Femur (tissue), 1 donor: ENCODE results near the gene RSPRY1.
"Not testable (repeated sequence)": the region's sequence is repeated elsewhere in the genome, so short reads cannot be mapped to it uniquely, and the experiment has no call there.

Experiments
- DNase-seq: peaks from one replicate; pipeline ENCODE4 v3.0.0-alpha.2; 2017

The RSPRY1 gene

DNA sequence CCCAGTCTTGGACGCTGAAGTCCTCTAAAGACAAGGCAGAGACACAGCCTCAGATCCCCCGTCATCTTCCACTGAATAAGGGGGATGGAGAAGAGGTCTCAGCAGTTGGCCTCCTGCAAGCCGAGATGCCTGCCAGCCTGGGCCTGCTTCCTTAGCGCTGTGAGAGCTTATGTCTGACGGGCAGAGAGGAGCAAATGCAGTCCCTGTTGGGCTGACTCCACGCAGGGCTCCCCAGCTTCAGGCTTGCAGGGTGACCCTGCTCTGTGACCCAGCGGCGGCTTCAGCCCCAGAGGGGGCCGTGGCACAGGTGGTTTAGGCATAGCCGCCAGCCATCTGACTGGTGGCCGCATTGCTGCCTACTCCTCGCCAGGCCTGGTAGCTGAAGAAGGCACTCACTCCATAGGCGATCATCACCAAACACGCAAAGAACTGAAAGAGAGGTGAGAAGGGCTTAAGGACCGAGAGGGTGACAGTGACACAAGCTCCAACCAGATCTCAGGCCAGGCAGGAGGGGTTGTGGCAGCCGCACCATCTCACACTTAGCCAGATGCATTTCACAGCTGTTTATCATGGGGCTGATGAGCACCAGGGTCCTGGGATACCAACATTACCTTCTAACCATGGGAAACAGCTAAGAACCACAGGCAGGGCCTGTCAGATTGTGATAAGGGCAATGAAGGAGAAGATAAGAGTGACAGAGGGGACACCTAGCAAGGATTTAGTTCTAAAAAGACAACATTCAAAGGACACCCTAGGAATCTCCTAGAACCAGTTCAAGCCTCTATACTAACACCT is 70.7 kb downstream of the RSPRY1 start:
- DNase-seq = no peak

DNA sequence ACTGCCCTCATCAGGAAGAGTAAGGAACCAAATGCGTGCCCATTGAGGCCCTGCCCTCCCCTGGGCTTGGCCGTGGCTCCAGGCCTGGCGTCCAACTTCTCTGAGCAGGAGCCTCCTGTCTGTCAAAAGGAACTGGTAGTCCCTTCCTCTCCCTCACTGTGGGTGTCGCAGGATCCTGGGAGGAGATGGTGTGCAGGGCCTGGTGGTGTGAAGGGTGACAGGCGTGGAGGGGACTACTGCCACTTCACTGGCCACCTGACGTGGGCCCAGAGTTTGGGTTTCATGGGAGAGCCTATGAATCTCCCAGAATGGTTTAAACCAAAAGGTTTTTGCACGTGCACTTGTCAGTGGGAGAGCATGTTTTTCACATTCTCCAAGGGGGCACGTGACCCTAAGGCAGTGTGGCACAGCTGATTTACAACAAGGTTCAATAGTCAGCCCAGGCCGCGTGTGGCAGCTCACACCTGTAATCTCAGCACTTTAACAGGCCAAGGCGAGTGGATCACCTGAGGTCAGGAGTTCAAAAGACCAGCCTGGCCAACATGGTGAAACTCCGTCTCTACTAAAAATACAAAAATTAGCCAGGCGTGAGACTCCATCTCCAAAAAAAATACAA is 71.4 kb downstream of the RSPRY1 start:
- no peak for DNase-seq

DNA sequence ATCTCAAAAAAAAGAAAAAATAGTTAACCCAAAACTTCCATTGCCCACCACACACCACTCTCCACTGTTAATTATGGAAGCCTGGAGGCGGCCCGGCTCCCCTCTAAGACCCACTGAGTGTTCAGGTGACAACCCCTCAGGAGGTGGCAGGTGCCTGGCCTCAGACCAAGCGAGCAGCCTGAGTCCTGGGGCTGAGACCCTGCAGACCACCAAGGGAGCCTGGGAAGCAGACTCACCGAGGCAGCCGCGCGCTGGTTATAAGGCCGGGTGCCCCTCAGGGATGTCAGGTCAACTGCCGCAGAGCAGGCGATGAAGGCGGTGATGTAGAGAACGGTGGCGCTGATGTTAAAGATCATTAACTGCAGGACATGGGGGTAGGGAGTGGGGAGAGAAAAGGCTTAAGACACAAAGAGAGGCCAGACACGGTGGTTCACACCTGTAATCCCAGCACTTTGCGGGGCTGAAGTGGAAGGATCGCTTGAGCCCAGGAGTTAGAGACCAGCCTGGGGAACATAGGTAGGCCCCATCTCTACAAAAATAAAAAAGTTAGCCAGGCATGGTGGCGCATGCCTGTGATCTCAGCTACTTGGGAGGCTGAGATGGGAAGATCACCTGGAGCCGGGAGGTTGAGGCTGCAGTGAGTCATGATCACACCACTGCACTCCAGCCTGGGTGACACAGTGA is 72.2 kb downstream of the RSPRY1 start:
- DNase-seq = no peak

DNA sequence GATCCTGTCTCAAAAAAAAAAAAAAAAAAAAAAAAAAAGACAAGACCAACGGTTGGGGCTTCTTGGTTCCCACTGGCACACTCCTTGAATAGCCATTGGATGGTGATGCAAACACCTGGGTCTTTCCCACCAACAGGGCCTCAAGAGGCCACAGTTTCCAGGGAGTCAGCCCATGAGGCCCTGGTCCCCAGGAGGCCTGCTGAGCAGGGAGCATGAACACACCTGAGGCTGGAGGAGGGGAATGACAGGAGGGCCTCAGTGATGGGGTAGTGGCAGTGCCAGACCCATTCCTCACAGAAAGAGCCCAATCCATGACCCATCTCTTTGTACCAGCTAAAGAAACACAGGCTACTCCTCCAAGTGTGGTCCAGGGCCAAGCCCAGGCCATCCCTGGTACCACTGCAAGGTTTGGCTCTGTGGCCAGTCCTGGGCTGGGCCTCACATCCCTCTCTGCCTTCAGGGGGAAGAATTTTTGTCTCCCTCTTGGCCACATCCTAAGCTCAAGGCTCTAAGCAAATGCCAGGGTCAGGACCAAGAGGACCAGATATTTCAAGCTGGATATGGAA is 72.9 kb downstream of the RSPRY1 start:
- no peak for DNase-seq

DNA sequence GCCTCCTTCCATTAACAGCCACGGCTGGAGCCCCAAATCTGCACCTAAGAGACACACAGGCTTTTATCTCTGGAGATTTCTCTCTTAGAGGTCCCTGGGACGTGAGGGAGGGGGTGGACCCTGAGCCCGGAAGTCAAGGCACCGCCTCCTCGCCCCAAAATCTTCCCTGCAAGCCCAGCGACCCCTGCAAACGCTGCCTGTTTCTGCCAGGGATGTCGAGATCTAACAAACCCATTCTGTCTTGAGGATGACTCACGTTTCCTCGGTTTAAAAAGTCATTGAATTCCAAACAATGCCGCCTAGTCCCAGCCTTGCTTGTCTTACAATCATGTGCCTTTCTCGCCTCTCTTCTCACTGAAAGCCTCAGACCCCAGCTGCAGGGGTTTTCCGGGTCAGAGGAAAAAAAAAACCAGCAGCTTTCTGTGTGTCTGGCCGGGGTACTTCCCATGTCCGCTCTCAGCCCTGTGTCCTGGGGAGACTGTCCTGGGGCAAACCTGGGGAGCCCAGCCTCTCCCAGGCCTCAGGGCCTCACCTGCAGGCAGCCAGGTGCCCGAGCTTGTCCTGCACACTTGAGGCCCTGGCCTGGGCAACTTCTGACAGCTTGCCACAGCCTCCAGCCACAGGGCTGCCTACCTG is 74.3 kb downstream of the RSPRY1 start:
- no peak for DNase-seq

DNA sequence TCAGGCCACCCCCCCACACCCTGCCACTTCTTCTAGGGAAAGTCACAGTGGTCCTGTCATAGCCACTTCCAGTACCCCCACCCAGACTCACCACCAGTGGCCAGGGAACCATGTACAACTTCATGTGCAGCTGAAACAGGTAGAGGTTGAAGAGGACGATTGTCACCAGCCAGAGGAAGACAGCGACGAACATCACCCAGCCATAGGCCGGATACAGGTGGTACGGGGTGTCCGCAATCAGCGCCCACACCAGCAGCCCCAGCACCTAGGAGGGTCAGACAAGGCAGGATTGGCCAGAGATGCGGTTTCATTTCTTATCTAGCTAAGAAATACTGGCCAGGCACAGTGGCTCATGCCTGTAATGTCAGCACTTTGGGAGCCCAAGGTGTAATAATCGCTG is 75.7 kb downstream of the RSPRY1 start:
- DNase-seq = no peak

DNA sequence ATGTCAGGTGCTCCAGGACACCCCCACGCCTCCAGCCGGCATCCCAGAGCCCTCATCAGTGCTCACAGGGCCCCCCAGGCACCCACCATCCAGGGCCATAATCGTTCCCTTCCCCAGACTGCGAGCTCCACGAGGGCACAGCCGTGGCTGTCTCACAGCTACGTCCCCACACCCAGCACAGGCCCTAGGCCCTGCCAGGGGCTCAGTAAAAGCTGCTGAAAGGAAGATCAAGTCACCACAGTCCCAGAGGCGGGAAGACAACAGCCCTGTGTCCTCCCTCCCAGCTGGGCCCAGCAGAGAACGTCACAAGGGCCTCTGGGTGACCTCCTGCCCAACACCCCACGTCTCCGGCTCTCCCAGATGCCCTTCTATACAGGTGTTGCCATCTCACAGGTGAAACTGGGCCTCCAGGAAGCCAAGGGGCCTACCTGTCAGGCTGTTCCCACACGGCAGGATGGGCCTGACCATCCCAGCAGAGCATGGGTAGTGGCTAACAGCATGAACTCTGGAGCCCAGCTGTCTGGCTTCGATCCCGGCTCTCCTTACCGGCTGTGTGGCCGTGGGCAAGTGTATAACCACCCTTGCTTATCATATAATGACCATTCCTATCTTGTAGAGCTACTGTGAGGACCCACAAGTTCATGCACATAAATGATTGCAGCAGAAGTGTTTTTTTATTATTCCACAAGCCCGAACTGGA is 76.9 kb downstream of the RSPRY1 start:
- no peak for DNase-seq

DNA sequence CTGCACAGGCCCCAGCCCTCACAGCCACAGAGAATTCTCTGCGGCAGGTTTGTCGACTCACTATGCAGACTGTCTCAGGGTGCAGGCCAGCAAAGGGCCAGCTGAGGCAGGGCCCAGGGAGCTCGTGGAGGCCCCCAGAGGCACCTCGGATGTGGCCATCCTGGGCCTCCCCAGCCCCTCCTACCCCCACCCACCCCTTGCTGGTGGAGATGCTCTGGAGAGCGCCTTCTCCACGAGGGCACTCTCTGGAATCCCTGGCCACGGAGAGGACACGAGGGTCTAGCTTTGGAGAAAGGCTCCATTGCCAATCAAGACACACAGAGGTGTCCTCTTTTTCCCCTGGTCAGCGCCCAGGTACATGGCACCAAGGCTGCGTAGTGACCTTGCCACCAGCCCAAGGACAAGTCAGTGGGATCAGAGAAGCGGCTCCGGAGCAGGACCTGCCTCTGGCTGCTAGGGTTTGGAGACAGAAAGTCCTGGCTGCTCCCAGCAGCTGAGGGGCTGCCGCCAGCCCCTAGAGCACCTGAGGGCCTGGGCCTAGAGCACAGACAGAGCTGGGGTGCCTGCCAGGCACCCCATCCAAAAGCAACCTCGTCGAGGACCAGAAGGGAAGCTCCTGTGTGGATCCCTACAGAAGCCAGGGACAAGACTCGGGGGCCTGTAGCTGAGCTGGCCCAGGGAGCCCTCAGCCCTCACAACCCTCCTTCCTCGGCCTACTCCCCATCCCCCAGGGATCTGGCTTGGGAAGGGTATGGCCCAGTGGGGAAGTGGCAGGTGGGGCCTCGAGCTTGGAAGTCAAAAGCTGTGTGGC is 77.6 kb downstream of the RSPRY1 start:
- no peak for DNase-seq

DNA sequence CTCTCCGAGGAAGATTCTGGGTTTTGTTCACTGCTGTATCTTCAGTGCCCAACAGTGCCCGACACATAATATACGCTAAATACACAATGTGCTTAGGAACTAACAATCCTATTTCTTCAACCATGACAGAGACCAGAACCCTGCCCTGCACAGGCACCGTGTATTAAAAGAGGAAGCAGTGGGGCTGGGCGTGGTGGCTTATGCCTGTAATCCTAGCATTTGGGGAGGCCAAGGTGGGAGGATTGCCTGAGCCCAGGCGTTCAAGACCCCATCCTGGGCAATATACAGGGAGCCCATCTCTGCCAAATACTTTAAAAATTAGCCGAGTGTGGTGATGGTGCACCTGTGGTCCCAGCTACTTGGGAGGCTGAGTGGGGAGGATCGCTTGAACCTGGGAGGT is 78.3 kb downstream of the RSPRY1 start:
- no peak for DNase-seq

DNA sequence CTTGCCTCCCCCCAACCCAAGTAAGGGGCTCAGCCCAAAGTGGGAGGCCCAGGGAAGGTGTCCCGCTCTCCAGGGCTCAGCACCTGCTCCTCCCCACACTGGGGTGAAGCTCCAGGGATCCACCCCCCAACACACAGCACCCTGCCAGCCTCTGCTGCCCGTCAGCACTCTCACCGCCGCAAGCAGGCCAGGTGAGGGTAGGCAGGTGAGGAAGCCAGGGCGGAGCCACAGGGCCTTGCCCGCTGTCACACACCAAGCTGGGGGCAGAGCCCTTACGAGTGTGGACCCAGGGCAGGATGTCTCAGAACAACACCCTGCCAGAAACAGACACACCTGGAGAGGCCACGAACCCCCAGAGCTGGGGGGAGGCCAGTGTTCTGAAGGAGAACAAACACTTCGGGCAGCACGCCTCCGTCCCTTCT is 78.8 kb downstream of the RSPRY1 start:
- no peak for DNase-seq

DNA sequence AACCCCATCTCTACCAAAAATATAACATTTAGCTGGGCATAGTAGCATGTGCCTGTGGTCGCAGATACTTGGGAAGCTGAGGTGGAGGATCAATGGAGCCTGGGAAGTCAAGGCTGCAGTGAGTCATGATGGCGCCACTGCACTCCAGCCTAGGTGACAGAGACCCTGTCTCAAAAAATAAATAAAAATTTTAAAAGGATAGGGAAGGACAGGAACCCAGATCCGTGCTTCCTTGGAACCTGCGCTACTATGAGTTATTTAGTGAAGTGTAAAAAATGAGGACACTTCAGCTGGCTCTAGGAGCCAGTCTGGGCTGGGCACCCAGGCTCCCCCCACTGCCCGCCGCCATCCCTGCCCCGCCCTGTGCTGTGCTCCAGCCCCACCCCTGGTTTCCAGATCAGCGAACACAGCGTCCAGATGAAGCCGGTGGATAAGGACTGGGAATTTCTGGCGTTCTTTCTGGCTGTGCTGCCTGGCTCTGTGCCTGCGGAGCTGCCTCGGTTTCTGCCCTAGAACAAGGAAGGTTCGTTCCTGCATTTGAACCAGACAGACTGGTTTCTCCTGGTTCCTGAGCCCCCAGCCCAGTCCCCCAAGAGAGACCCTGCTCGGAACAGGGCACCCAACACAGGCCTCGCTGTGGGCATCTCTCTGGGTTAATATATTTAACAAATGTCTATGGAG is 79.9 kb downstream of the RSPRY1 start:
- DNase-seq = no peak

DNA sequence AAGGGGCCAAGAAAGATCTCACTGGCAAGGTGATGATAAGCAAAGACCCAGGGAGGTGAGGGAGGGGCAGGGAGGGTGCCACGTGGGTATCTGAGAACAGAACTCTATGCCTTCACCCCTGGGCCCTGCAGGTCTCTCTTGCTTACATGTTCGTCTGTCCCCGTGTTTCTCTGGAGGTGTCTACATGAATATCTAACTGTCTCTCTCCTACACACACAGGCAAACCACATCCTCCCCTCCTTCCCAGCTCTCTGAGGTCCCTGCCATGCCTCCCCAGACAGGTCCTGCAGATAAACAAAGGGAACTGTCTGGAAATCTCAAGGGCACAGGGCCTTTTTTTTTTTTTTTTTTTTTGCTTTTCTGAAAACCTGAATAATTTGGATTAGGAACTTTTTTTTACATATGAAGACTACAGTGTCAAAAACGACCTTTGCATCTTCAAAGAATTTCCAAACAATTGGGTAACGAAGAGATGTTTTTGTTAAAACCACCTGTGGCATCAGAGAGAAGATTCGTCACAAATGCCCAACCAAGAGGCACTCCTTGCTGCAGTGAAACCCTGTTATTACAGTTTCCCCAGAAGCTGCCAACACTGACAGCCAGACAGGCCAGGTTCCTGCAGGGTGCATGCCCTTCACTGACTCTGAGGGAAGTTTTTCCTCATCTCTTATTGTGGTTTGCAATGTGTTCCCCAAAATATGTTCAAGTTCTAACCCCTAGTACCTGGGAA is 80.6 kb downstream of the RSPRY1 start:
- no peak for DNase-seq

DNA sequence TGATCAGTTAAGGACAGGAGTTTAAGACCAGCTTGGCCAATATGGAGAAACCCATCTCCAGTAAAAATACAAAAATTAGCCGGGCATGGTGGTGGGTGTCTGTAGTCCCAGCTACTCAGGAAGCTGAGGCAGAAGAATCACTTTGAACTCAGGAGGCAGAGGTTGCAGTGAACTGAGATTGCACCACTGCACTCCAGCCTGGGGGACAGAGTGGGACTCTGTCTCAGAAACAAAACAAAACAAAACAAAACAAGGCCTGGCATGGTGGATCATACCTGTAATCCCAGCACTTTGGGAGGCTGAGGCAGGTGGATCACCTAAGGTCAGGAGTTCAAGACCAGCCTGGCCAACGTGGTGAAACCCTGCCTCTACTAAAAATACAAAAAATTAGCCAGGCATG is 81.2 kb downstream of the RSPRY1 start:
- not testable (repeated sequence) for DNase-seq

DNA sequence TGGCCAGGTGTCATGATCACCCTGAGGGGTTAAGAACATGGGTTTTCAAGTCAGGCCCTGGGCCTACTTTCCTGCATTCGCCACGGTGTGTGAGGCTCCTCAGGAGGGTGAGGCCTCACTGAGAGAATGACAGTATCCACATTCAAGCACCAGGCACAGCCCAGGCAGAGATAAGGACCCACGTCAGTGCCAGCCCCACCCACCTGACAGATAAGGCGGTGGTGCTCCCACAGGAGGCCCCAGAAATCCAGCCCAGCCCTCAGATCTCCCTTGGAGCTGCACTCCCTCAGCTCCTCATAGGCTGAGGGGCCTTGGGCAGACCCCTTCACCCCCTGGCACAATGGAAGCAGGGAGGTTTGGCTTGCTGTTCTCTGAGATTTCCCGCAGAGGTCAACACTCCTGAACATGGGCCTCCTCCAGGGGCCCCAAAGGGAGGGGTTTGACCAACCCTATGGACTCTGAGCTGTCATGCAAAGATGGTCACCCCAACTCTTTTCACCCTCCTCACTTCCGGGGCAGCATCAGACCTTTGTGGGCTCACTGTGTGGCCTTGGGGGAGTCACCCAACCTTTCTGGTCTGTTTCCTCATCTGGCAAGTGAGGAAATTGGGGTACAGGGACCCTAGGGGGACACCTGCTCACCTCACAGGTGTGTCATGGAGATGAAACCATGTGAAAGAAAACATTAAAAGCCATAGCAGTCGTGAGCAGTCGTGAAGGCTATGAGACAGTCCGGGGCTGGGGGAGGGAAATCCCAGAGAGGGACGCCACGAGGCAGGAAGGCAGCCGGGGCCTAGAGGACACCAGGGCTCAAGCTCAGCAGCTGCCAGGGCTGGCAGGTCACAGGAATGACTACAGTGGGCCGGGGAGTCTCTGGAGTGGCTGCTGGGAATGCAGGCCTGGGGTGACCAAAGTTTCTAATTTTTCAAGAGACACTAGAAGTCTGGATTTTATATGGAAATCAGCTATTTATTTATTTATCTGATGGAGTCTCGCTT is 83.0 kb downstream of the RSPRY1 start:
- DNase-seq = no peak

DNA sequence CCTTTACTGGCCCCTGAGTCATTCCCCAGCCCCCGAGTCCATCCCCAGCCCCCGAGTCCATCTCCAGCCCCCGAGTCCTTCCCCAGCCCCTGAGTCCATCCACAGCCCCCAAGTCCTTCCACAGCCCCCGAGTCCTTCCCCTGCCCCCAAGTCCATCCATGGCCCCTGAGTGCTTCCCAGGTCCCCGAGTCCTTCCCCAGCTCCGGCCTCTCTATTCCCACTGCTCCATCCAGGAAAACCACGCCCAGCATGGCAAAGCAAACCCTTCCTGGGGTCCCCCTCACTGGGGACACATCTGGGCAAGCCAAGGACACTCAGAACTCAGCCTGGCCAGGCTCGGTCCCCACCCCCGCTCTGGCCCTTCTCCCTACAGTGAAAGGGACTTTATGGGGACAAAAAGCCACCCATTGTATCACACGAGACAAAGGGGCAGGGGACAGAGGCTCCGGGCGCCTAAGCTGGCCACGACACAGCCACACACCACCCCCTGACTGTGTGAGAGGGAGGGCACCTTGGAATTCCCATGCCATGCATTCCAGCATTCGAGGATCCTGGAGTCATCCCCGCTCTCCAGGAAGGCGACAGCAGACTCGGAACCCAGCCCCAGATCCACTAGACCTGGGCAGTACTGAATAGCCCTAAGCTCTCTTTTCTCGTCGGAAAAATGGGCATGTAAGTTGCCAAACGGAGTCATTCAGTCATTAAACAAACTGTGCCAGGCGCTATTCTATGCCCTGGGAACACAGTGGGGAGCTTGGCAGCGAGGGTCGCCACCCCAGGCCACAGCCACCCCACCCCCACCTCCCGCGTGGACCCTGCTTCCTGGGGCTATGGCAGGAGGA is 84.3 kb downstream of the RSPRY1 start:
- no peak for DNase-seq

DNA sequence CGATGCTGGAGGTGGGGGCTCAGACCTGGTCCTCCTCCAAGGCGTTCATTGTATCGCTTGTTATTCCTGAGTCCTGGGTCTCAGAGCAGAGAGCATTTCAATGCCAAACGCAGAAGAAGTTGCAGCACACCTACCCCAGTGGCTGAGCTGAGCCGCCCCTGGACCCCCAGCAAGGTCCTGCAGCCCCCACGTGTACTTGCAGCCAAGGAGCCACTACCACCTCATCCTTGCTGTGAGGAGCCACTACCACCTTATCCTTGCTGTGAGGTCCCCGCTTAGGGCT is 84.9 kb downstream of the RSPRY1 start:
- DNase-seq = no peak

DNA sequence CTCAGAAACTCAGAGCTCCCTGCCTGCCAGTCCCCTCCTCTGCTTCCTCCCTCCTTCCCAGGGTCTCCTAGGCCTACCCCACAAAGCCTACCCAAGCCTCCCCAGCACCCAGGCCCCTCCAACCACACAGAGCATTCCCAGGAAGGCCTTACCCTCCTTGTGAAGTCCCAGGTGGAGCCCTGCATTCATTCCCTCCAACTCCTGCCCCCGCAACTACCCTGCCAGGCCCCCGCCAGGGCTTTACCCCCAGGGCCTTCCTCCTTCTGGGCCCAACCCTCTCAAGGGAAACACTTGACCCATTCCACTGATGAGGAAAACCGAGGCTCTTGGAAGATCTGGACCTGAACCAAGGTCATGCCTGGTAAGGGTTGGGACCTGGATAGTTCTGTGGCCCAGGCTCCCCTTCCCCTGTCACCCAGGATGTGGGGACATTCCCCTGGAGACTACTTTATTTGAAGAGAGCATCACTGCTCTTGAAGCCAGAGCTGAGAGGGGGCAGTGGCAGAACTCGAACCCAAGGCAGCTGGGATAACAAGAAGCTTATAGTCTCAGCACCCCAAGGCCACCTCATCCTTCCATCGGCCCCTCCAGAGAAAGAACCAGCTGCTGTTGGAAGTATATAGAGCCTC is 85.9 kb downstream of the RSPRY1 start:
- no peak for DNase-seq

DNA sequence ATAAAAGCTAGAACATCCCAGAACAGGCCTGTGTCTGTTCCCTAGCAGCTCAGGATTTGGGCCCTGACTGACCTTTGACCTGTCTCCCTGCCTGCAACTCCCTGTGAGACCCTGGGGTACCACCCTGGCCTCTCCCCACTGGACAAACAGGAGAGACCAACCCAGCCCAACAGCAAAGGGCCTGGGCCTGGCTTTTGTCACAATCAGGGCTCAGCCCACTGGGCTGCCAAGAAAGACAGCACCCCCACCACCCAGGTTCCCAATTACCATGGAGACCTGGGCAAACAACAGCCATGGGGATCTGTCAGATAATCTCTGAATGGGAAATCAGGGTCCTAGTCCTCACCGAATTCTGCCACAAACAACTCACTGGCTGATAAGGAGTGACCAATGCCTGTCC is 87.2 kb downstream of the RSPRY1 start:
- no peak for DNase-seq
